Endothelial cell of umbilical vein (primary cell): ENCODE measurements around the gene TRANK1.

ENCODE experiments used
- CTCF ChIP-seq, 2 donors: IDR thresholded peaks; 1 replicate in 1 of 2; 2 replicates in 1 of 2; pipeline ENCODE4 v1.5.1; 2011; ENCODE audit warnings: low read length in 2 of 2, mild to moderate bottlenecking in 2 of 2, moderate library complexity in 2 of 2, control low read depth in 1 of 2, inconsistent platforms in 1 of 2, low read depth in 1 of 2; ENCODE audit not compliant: insufficient read depth in 1 of 2; ENCODE audit errors: extremely low read depth in 1 of 2
- EZH2 ChIP-seq: IDR thresholded peaks from 2 replicates; pipeline ENCODE4 v1.6.1; 2012; ENCODE audit warnings: borderline replicate concordance, low read depth, mild to moderate bottlenecking, moderate library complexity, low read length, inconsistent platforms; ENCODE audit not compliant: severe bottlenecking
- GATA2 ChIP-seq: IDR thresholded peaks from 2 replicates; pipeline ENCODE4 v1.7.0; 2011; ENCODE audit warnings: low read depth, mild to moderate bottlenecking, moderate library complexity, mixed read lengths, low read length; ENCODE audit not compliant: insufficient read length, insufficient read depth
- JUN ChIP-seq: IDR thresholded peaks from 2 replicates; pipeline ENCODE4 v1.6.1; 2011; ENCODE audit warnings: borderline replicate concordance, low read depth; ENCODE audit not compliant: insufficient read length, insufficient read depth
- MAX ChIP-seq: IDR thresholded peaks from 2 replicates; pipeline ENCODE4 v1.6.1; 2011; ENCODE audit not compliant: insufficient read depth, insufficient read length
- MYC ChIP-seq: IDR thresholded peaks from one replicate; pipeline ENCODE4 v1.6.1; 2011; ENCODE audit warnings: mild to moderate bottlenecking, low read depth, low read length
- POLR2A ChIP-seq: IDR thresholded peaks from 2 replicates; pipeline ENCODE4 v1.6.1; 2012; ENCODE audit warnings: low read depth, mild to moderate bottlenecking, control low read depth, low read length
- POLR2AphosphoS5 ChIP-seq: IDR thresholded peaks from 2 replicates; pipeline ENCODE4 v1.6.1; 2012; ENCODE audit warnings: low read depth, mild to moderate bottlenecking, control low read depth, low read length, moderate library complexity; ENCODE audit not compliant: insufficient read depth

DNA sequence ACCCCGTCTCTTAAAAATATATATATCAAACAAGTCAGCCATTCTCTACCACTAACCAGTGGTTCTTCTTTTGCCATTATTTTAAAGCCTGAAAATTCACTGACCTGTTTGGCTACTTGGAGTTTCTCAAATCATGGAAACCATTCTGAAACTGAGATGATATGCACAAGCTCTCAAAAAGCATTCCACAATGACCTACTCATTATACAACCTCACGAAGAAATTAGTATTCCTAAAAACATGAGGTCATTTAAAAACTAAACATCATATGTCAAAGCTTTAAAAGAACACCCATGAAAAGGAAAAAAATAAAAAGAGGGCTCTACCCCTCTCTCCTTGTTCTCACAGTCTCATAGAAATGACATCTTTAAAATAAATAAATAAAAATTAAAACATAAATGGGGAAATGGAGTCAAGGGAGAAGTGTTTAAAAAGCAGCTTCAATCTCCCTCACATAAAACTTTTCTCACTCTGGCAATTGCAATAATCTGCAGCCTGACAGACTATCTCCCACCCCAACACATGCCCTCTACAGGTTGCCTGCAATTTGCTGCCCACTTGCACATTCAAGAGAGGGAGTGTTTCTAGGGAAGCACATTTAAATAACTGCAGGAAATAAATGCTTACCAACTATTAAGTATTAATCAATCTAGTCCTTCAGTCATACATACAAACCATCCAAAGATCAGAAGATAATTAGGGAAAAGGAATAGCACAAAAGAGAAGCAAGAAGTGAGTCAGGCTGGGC is 73.3 kb downstream of the TRANK1 start:
- TF ChIP-seq JUN, result no peak
- TF ChIP-seq CTCF (IDR thresholded peaks at IDR 0.05; ENCODE audit: extremely low read depth in 1 of 2, insufficient read depth in 1 of 2, low read depth in 1 of 2, low read length in 2 of 2), result no peak
- TF ChIP-seq MYC, result no peak
- no peak for TF ChIP-seq EZH2
- no peak for TF ChIP-seq MAX
- no peak for TF ChIP-seq POLR2AphosphoS5
- no peak for TF ChIP-seq POLR2A
- no peak for TF ChIP-seq GATA2
